Activated CD4-positive, alpha-beta memory T cell treated with anti-CD3 and anti-CD28 coated beads for 36 hours (primary cell): Measurements from ENCODE around the gene SKA1. TPM values are rescaled to one million over a fixed set of nuclear protein-coding genes. Genes with fewer than 3 reads are reported as not detected.
"Not testable (repeated sequence)": the region's sequence is repeated elsewhere in the genome, so short reads cannot be mapped to it uniquely, and the experiment has no call there.

Experiments
- CTCF ChIA-PET: fragments of 350-600 bp; sonication (Branson Sonifier 250); formaldehyde crosslinking; loops from one replicate; lab custom pipeline; 2021; ENCODE audit warnings: antibody characterized with exemption, inconsistent platforms; lab: Charles Lee
- POLR2A ChIA-PET: fragments of 350-600 bp; sonication (Branson Sonifier 250); formaldehyde crosslinking; loops from one replicate; lab custom pipeline; 2021; ENCODE audit warnings: antibody characterized with exemption; lab: Charles Lee
- DNase-seq: peaks from one replicate; pipeline ENCODE4 v3.0.0-alpha.2; 2020
- H3K27ac Mint-ChIP-seq: one replicate; pipeline ENCODE4 v1.8.0; 2021; ENCODE audit warnings: mixed read lengths
- H3K27me3 Mint-ChIP-seq: one replicate; pipeline ENCODE4 v1.8.0; 2021; ENCODE audit warnings: mixed read lengths
- H3K36me3 Mint-ChIP-seq: one replicate; pipeline ENCODE4 v1.8.0; 2021; ENCODE audit warnings: mixed read lengths
- H3K4me1 Mint-ChIP-seq: one replicate; pipeline ENCODE4 v1.8.0; 2021; ENCODE audit warnings: low read depth, mixed read lengths
- H3K4me3 Mint-ChIP-seq: one replicate; pipeline ENCODE4 v1.8.0; 2021; ENCODE audit warnings: mild to moderate bottlenecking, mixed read lengths
- H3K9me3 Mint-ChIP-seq: one replicate; pipeline ENCODE4 v1.8.0; 2021; ENCODE audit warnings: mixed read lengths
- intact Hi-C: fragments of 100-400 bp; cut with micrococcal nuclease; formaldehyde crosslinking; loops from one replicate; pipeline ENCODE4 v1.15.1; 2023
- total RNA-seq, 2 experiments: library from RNA; stranded (reverse); gene quantifications; one replicate each; pipeline ENCODE4 v1.2.3, GENCODE V29; 2021

Gene SKA1
- total RNA-seq, 2 experiments from 2014 or later: 44.2 to 46.0 TPM

GRCh38 chr18:50416832-50417231 is 42.0 kb downstream of the SKA1 start:
- H3K9me3 Mint-ChIP-seq, POLR2A ChIA-PET, H3K4me3 Mint-ChIP-seq, H3K4me1 Mint-ChIP-seq, intact Hi-C loops, DNase-seq, H3K36me3 Mint-ChIP-seq, CTCF ChIA-PET, H3K27ac Mint-ChIP-seq: not testable (repeated sequence)
- H3K27me3 Mint-ChIP-seq: peaks cover 12% of the 10 kb centered on the region

GRCh38 chr18:50417705-50418104 is 42.9 kb downstream of the SKA1 start:
- H3K9me3 Mint-ChIP-seq, H3K27me3 Mint-ChIP-seq, H3K36me3 Mint-ChIP-seq, H3K27ac Mint-ChIP-seq, intact Hi-C loops, CTCF ChIA-PET, POLR2A ChIA-PET, H3K4me1 Mint-ChIP-seq, DNase-seq, H3K4me3 Mint-ChIP-seq: not testable (repeated sequence)

GRCh38 chr18:50418650-50419049 is 43.8 kb downstream of the SKA1 start:
- Mint-ChIP-seq H3K27me3 (peaks cover 10% of the 10 kb centered on the region), H3K4me3 (no peak overlapping the region), H3K27ac (no peak overlapping the region), H3K36me3 (peaks cover 2% of the 10 kb centered on the region), H3K4me1 (no peaks in the 10 kb centered on the region), H3K9me3 (peaks cover 9% of the 10 kb centered on the region)
- CTCF ChIA-PET: no interaction called here
- POLR2A ChIA-PET: no interaction called here
- DNase-seq: no peak
- intact Hi-C loops: no loop called here

- H3K4me1 Mint-ChIP-seq: no peaks in the 10 kb centered on the region
- CTCF ChIA-PET: no interaction called here
- H3K27ac Mint-ChIP-seq: no peak overlapping the region
- H3K27me3 Mint-ChIP-seq: peaks cover 13% of the 10 kb centered on the region
- no peak overlapping the region for H3K4me3 Mint-ChIP-seq
- DNase-seq: no peak
- intact Hi-C loops: no loop called here
- H3K36me3 Mint-ChIP-seq: peaks cover 2% of the 10 kb centered on the region
- H3K9me3 Mint-ChIP-seq: peaks cover 16% of the 10 kb centered on the region
- POLR2A ChIA-PET: no interaction called here
Measured at GRCh38 chr18:50422286-50422898, 47.5 kb downstream of the SKA1 start.

GRCh38 chr18:50424877-50425690 is 50.2 kb downstream of the SKA1 start:
- peaks cover 21% of the 10 kb centered on the region for H3K27me3 Mint-ChIP-seq
- H3K4me3 Mint-ChIP-seq: no peak overlapping the region
- H3K4me1 Mint-ChIP-seq: no peaks in the 10 kb centered on the region
- H3K36me3 Mint-ChIP-seq: no peaks in the 10 kb centered on the region
- H3K9me3 Mint-ChIP-seq: peaks cover 7% of the 10 kb centered on the region
- intact Hi-C loops: loop anchor here (5.0 kb wide), 1 partner anchor 223 kb away; no protein-coding TSS in a partner anchor
- ChIA-PET POLR2A (no interaction called here), CTCF (no interaction called here)
- DNase-seq: no peak
- H3K27ac Mint-ChIP-seq: no peak overlapping the region

GRCh38 chr18:50427896-50428295 is 53.0 kb downstream of the SKA1 start:
- ChIA-PET POLR2A (no interaction called here), CTCF (interaction anchor here (0.8 to 2.6 kb wide), 4 partner anchors 15 to 209 kb away, joined by 3 to 20 read pairs (median 8); no protein-coding TSS in a partner anchor)
- Mint-ChIP-seq H3K36me3 (no peaks in the 10 kb centered on the region), H3K27ac (no peak overlapping the region), H3K27me3 (peaks cover 19% of the 10 kb centered on the region), H3K9me3 (peaks cover 7% of the 10 kb centered on the region), H3K4me3 (no peak overlapping the region), H3K4me1 (no peaks in the 10 kb centered on the region)
- no peak for DNase-seq
- intact Hi-C loops: loop anchor here (5.0 kb wide), 1 partner anchor 226 kb away; no protein-coding TSS in a partner anchor

- no peak overlapping the region for H3K4me3 Mint-ChIP-seq
- no peak for DNase-seq
- intact Hi-C loops: loop anchor here (1.0 to 5.0 kb wide), 3 partner anchors 71 to 226 kb away; no protein-coding TSS in a partner anchor
- ChIA-PET POLR2A (no interaction called here), CTCF (interaction anchor here (0.8 to 2.6 kb wide), 5 partner anchors 16 to 210 kb away, joined by 3 to 20 read pairs (median 6); no protein-coding TSS in a partner anchor)
- no peaks in the 10 kb centered on the region for H3K4me1 Mint-ChIP-seq
- no peak overlapping the region for H3K27ac Mint-ChIP-seq
- H3K27me3 Mint-ChIP-seq: peaks cover 17% of the 10 kb centered on the region
- no peaks in the 10 kb centered on the region for H3K36me3 Mint-ChIP-seq
- peaks cover 7% of the 10 kb centered on the region for H3K9me3 Mint-ChIP-seq
Measured at GRCh38 chr18:50428531-50429206, 53.8 kb downstream of the SKA1 start.

- Mint-ChIP-seq H3K27ac (no peak overlapping the region), H3K9me3 (peaks cover 7% of the 10 kb centered on the region), H3K4me1 (no peaks in the 10 kb centered on the region), H3K4me3 (no peak overlapping the region), H3K36me3 (no peaks in the 10 kb centered on the region), H3K27me3 (peaks cover 14% of the 10 kb centered on the region)
- intact Hi-C loops: loop anchor here (1.0 to 5.0 kb wide), 3 partner anchors 72 to 227 kb away; no protein-coding TSS in a partner anchor
- CTCF ChIA-PET: interaction anchor here (0.6 to 2.6 kb wide), 7 partner anchors 9 to 210 kb away, joined by 3 to 20 read pairs (median 6); no protein-coding TSS in a partner anchor
- POLR2A ChIA-PET: no interaction called here
- DNase-seq: no peak
Measured at GRCh38 chr18:50429207-50429948, 54.5 kb downstream of the SKA1 start.

GRCh38 chr18:50432915-50433314 is 58.1 kb downstream of the SKA1 start:
- Mint-ChIP-seq H3K9me3 (no peaks in the 10 kb centered on the region), H3K4me3 (no peak overlapping the region), H3K27ac (no peak overlapping the region), H3K4me1 (no peaks in the 10 kb centered on the region), H3K27me3 (peaks cover 5% of the 10 kb centered on the region), H3K36me3 (no peaks in the 10 kb centered on the region)
- intact Hi-C loops: no loop called here
- ChIA-PET CTCF (no interaction called here), POLR2A (no interaction called here)
- DNase-seq: no peak

- POLR2A ChIA-PET, H3K27ac Mint-ChIP-seq: not testable (repeated sequence)
Measured at GRCh38 chr18:50436742-50437141, 61.9 kb downstream of the SKA1 start.

GRCh38 chr18:50439460-50440015 is 64.7 kb downstream of the SKA1 start:
- DNase-seq: no peak
- POLR2A ChIA-PET: no interaction called here
- intact Hi-C loops: no loop called here
- H3K9me3 Mint-ChIP-seq: no peaks in the 10 kb centered on the region
- CTCF ChIA-PET: no interaction called here
- no peaks in the 10 kb centered on the region for H3K4me1 Mint-ChIP-seq
- no peak overlapping the region for H3K4me3 Mint-ChIP-seq
- H3K27me3 Mint-ChIP-seq: no peaks in the 10 kb centered on the region
- no peak overlapping the region for H3K27ac Mint-ChIP-seq
- H3K36me3 Mint-ChIP-seq: no peaks in the 10 kb centered on the region

More at GRCh38 chr18:50436742-50437141, 61.9 kb downstream of the SKA1 start:
- H3K36me3 Mint-ChIP-seq, intact Hi-C loops, H3K27me3 Mint-ChIP-seq, CTCF ChIA-PET, H3K4me1 Mint-ChIP-seq, DNase-seq, H3K4me3 Mint-ChIP-seq, H3K9me3 Mint-ChIP-seq: not testable (repeated sequence)
